DND-41 (cell line): ENCODE measurements around the gene CLOCK.

ENCODE experiments used
- ATAC-seq: fragments of 200-7000 bp; cut with Tn5 transposase; 3 replicates; pipeline ENCODE4 v1.9.1; 2021; ENCODE audit warnings: low read depth; ENCODE audit not compliant: insufficient read depth
- DNase-seq: peaks from one replicate; pipeline ENCODE4 v3.0.0-alpha.2; 2020
- H2AFZ ChIP-seq: 2 replicates; pipeline ENCODE4 v1.6.0; 2012; ENCODE audit warnings: low read depth, low read length
- H3K27ac ChIP-seq: 2 replicates; pipeline ENCODE4 v1.5.1; 2012; ENCODE audit warnings: low read length, inconsistent platforms
- H3K27me3 ChIP-seq: fragments of 200-600 bp; sonication (generic); 2 replicates; pipeline ENCODE4 v1.6.0; 2012; ENCODE audit warnings: low read length, mild to moderate bottlenecking, inconsistent platforms; ENCODE audit not compliant: insufficient read depth, poor library complexity
- H3K36me3 ChIP-seq: 2 replicates; pipeline ENCODE4 v1.5.1; 2012; ENCODE audit warnings: low read length, inconsistent platforms; ENCODE audit not compliant: insufficient read depth
- H3K4me1 ChIP-seq: 2 replicates; pipeline ENCODE4 v1.5.1; 2012; ENCODE audit warnings: mild to moderate bottlenecking, low read length; ENCODE audit not compliant: insufficient read depth
- H3K4me2 ChIP-seq: 2 replicates; pipeline ENCODE4 v1.6.0; 2012; ENCODE audit warnings: mild to moderate bottlenecking, moderate library complexity, low read length, inconsistent platforms; ENCODE audit not compliant: insufficient read depth
- H3K4me3 ChIP-seq, 2 experiments: fragments of 200-600 bp in 1 of 2; shearing (Covaris generic) in 1 of 2; 2 replicates each; pipeline ENCODE4 v1.5.1; 2012 to 2016; ENCODE audit warnings: inconsistent platforms in 2 of 2, low read length in 2 of 2, mild to moderate bottlenecking in 2 of 2, low read depth in 1 of 2, moderate library complexity in 1 of 2
- H3K79me2 ChIP-seq: 2 replicates; pipeline ENCODE4 v1.6.0; 2012; ENCODE audit warnings: low read length, inconsistent platforms; ENCODE audit not compliant: insufficient read depth
- H3K9ac ChIP-seq: 2 replicates; pipeline ENCODE4 v1.6.0; 2012; ENCODE audit warnings: low read depth, mild to moderate bottlenecking, inconsistent platforms, low read length, moderate library complexity
- H3K9me3 ChIP-seq: 2 replicates; pipeline ENCODE4 v1.5.1; 2012; ENCODE audit warnings: low read length, moderate library complexity, mild to moderate bottlenecking, inconsistent platforms; ENCODE audit not compliant: insufficient read depth, severe bottlenecking
- H4K20me1 ChIP-seq: 2 replicates; pipeline ENCODE4 v1.6.0; 2012; ENCODE audit warnings: low read length; ENCODE audit not compliant: insufficient read depth
- CTCF ChIP-seq: IDR thresholded peaks from 2 replicates; pipeline ENCODE4 v1.5.1; 2012; ENCODE audit warnings: borderline replicate concordance, low read length, moderate library complexity, mild to moderate bottlenecking; ENCODE audit not compliant: poor library complexity, severe bottlenecking; ENCODE audit errors: extremely low read depth
- EZH2 ChIP-seq: IDR thresholded peaks from 3 replicates; pipeline ENCODE4 v1.6.1; 2012; ENCODE audit warnings: borderline replicate concordance, low read depth, mild to moderate bottlenecking, moderate library complexity, low read length, inconsistent platforms; ENCODE audit not compliant: severe bottlenecking

Gene CLOCK

DNA sequence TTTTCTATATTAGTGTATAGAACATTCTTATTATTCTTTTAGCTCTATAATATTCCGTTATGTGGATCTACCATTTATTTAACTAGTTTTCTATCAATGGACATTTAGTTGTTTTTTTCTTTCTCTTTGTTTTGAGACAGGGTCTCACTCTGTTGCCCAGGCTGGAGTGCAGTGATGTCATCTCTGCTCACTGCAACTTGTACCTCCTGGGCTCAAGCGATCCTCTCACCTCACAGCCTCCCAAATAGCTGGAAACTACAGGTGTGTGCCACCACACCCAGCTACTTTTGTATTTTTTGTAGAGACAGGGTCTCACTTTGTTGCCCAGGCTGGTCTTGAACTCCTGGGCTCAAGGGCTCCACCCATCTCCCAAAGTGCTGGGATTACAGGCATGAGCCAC, 140.2 kb downstream of the CLOCK start:
- H3K4me3 ChIP-seq, result no peak overlapping the region

DNA sequence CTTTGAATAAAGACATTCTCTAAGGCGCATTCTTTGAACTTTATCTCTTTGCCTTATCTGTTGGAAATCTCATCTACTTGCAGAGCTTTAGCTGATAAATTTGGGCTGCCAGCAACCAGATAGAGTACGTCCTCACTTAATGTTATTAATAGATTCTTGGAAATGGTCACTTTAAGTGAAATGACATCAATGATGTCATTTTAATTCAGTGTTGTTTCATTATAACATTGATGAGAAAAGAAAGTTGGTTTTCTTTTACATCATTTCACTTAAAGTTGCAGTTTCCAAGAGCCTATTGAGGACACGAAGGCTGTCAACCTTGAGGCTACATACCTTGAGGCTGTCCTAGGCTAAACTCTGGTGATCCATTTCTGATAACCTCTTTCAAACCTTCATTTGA, 141.6 kb downstream of the CLOCK start:
- Histone ChIP-seq H3K4me1 (peaks cover 19% of the 10 kb centered on the region; the same call in 1 of the 2 replicates), H3K4me2 (no peak overlapping the region), H2AFZ (no peak overlapping the region), H3K4me3 (no peak overlapping the region), H3K27ac (no peak overlapping the region), H3K9me3 (no peaks in the 10 kb centered on the region), H3K27me3 (no peaks in the 10 kb centered on the region), H3K9ac (no peak overlapping the region), H3K36me3 (peaks cover 75% of the 10 kb centered on the region), H4K20me1 (peaks cover 47% of the 10 kb centered on the region), H3K79me2 (peaks cover 91% of the 10 kb centered on the region)
- TF ChIP-seq EZH2 (no peak), CTCF (no peak)
- DNase-seq (no peak), ATAC-seq (no peak)

More for the DNA sequence above, 140.2 kb downstream of the CLOCK start:
- H3K27me3 ChIP-seq, result no peaks in the 10 kb centered on the region
- ATAC-seq, result no peak
- no peak overlapping the region for H3K9ac ChIP-seq
- no peak overlapping the region for H3K4me2 ChIP-seq
- no peak overlapping the region for H2AFZ ChIP-seq
- peaks cover 76% of the 10 kb centered on the region for H3K36me3 ChIP-seq
- H4K20me1 ChIP-seq, result peaks cover 44% of the 10 kb centered on the region
- peaks cover 10% of the 10 kb centered on the region; the same call in 1 of the 2 replicates for H3K4me1 ChIP-seq
- no peak for TF ChIP-seq EZH2
- TF ChIP-seq CTCF, result no peak
- no peaks in the 10 kb centered on the region for H3K9me3 ChIP-seq
- DNase-seq, result no peak
- peaks cover 92% of the 10 kb centered on the region for H3K79me2 ChIP-seq
- H3K27ac ChIP-seq, result no peak overlapping the region

GRCh38 chr4:55399581-55399980, 147.1 kb downstream of the CLOCK start:
- H3K4me1 ChIP-seq, result peaks cover 48% of the 10 kb centered on the region
- peaks cover 51% of the 10 kb centered on the region for H3K36me3 ChIP-seq
- H3K27me3 ChIP-seq, result no peaks in the 10 kb centered on the region
- H3K9ac ChIP-seq, result 0 out of 2 replicates have a peak overlapping the region, but pooled peaks have one; percentile 1
- peaks cover 52% of the 10 kb centered on the region for H4K20me1 ChIP-seq
- peak overlapping the region in 1 of 2 experiments; percentile 87; a peak in 2 of 4 replicates for H3K4me3 ChIP-seq
- DNase-seq, result no peak
- no peaks in the 10 kb centered on the region for H3K9me3 ChIP-seq
- ATAC-seq, result no peak
- peaks cover 82% of the 10 kb centered on the region for H3K79me2 ChIP-seq
- peak overlapping the region; percentile 80; the same call in 1 of the 2 replicates for H3K4me2 ChIP-seq
- TF ChIP-seq EZH2 (no peak), CTCF (no peak)
- no peak overlapping the region for H3K27ac ChIP-seq
- no peak overlapping the region for H2AFZ ChIP-seq

DNA sequence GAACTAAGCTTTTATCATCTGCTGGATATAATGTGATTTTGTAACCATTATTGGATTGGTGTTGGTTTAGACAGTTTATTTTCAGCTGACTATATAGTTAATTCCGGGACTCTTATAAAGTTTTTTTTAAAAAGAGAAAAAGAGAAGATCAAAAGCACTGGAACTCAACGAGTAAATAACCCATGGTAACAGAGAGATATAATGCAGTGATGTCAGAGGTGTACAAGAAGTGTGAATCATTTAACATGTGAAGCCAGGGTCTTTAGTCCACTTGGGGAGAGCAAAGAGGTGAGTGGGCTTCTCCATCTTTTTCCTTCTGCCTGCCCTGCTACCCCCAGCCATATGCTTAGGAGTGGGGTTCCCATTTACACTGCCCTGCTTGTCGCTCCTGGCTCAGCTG, 147.7 kb downstream of the CLOCK start:
- Histone ChIP-seq H3K79me2 (peaks cover 76% of the 10 kb centered on the region), H3K27ac (no peak overlapping the region), H3K36me3 (peaks cover 45% of the 10 kb centered on the region), H3K27me3 (no peaks in the 10 kb centered on the region), H3K4me3 (peak overlapping the region in 1 of 2 experiments; percentile 87; a peak in 2 of 4 replicates), H3K4me1 (peaks cover 48% of the 10 kb centered on the region), H2AFZ (no peak overlapping the region), H4K20me1 (peaks cover 52% of the 10 kb centered on the region), H3K4me2 (peak overlapping the region; percentile 80), H3K9me3 (no peaks in the 10 kb centered on the region), H3K9ac (peak overlapping the region; percentile 97; the same call in 1 of the 2 replicates)
- DNase-seq (no peak), ATAC-seq (no peak)
- TF ChIP-seq EZH2, result no peak
- TF ChIP-seq CTCF, result no peak
